A673 (cell line): Measurements from ENCODE around the gene NAB2.

ENCODE experiments used
- CTCF ChIP-seq: fragments of 300-800, 200-600 bp; sonication (generic); conservative IDR thresholded peaks from 2 replicates; pipeline ENCODE4 v1.5.1; 2017; ENCODE audit warnings: low read depth, mild to moderate bottlenecking, antibody characterized with exemption, low read length, moderate library complexity, mixed read lengths
- EZH2 ChIP-seq: fragments of 200-600 bp; sonication (generic); IDR thresholded peaks from 2 replicates; pipeline ENCODE4 v1.6.1; 2017; ENCODE audit warnings: borderline replicate concordance, low read depth, mild to moderate bottlenecking, mixed read lengths, antibody characterized with exemption, low read length; ENCODE audit not compliant: poor library complexity, severe bottlenecking

GRCh38 chr12:57138526-57139272, 49.8 kb downstream of the NAB2 start:
- TF ChIP-seq CTCF (no peak), EZH2 (no peak)
